ENCODE measurements around the gene CRYBG2. TPM values are rescaled to one million over a fixed set of nuclear protein-coding genes. Genes with fewer than 3 reads are reported as not detected.
A peak's percentile ranks its signal among the peaks of the same experiment; 100 is the strongest.
"Not testable (repeated sequence)": the region's sequence is repeated elsewhere in the genome, so short reads cannot be mapped to it uniquely, and the experiment has no call there.

CRYBG2 gene
- total RNA-seq, 4 donors from 2014 or later: 0.35 to 2.7 (median 0.50) TPM

GRCh38 chr1:26315874-26316850 lies 37.8 kb downstream of the CRYBG2 start:
- Histone ChIP-seq H3K27me3 (peaks cover 23% of the 10 kb centered on the region), H3K9me3 (no peaks in the 10 kb centered on the region), H3K4me1 (peaks cover 0 to 4% (median 3%) of the 10 kb centered on the region in 3 donors), H3K4me3 (no peak overlapping the region), H3K36me3 (no peaks in the 10 kb centered on the region), H3K27ac (no peak overlapping the region)
- ATAC-seq: no peak
- TF ChIP-seq CTCF (IDR thresholded peaks at IDR 0.05) (no peak), POLR2A (IDR thresholded peaks at IDR 0.05) (no peak), EP300 (IDR thresholded peaks at IDR 0.05) (no peak), POLR2AphosphoS5 (IDR thresholded peaks at IDR 0.05) (no peak)
- 73 to 90% methylated on average over 1 to 5 of the region's 8 CpGs for WGBS, 2 donors (ENCODE audit: low coverage in 1 of 2)

GRCh38 chr1:26314501-26314900 lies 39.4 kb downstream of the CRYBG2 start:
- TF ChIP-seq CTCF (IDR thresholded peaks at IDR 0.05) (no peak), POLR2A (IDR thresholded peaks at IDR 0.05) (no peak), EP300 (IDR thresholded peaks at IDR 0.05) (no peak), POLR2AphosphoS5 (IDR thresholded peaks at IDR 0.05) (no peak)
- ATAC-seq: no peak
- H3K27me3 ChIP-seq: peaks cover 9% of the 10 kb centered on the region
- WGBS, 2 donors (ENCODE audit: low coverage in 1 of 2): 78 to 83% methylated on average over 5 of the region's 5 CpGs
- H3K36me3 ChIP-seq: no peaks in the 10 kb centered on the region
- no peaks in the 10 kb centered on the region for H3K4me1 ChIP-seq
- no peak overlapping the region for H3K4me3 ChIP-seq
- no peak overlapping the region for H3K27ac ChIP-seq
- H3K9me3 ChIP-seq: no peaks in the 10 kb centered on the region

- H3K4me1 ChIP-seq: peaks cover 0 to 18% (median 6%) of the 10 kb centered on the region in 3 donors
- not testable (repeated sequence) for H3K9me3 ChIP-seq, ATAC-seq, H3K4me3 ChIP-seq, H3K27me3 ChIP-seq, H3K36me3 ChIP-seq, H3K27ac ChIP-seq
- WGBS, 2 donors (ENCODE audit: low coverage in 1 of 2): 60 to 76% methylated on average over 6 to 7 of the region's 21 CpGs
Observed at GRCh38 chr1:26307966-26308899, 45.7 kb downstream of the CRYBG2 start.

- H3K27ac ChIP-seq: peak overlapping the region in 2 of 4 donors; percentile 52 to 65
- H3K4me3 ChIP-seq: no peak overlapping the region
- H3K9me3 ChIP-seq: no peaks in the 10 kb centered on the region
- H3K27me3 ChIP-seq: peaks cover 3% of the 10 kb centered on the region
- TF ChIP-seq CTCF (IDR thresholded peaks at IDR 0.05) (no peak), POLR2A (IDR thresholded peaks at IDR 0.05) (no peak), POLR2AphosphoS5 (IDR thresholded peaks at IDR 0.05) (no peak), EP300 (IDR thresholded peaks at IDR 0.05) (no peak)
- H3K36me3 ChIP-seq: no peaks in the 10 kb centered on the region
- ATAC-seq: no peak
- 40 to 47% methylated on average over 4 to 5 of the region's 6 CpGs for WGBS, 2 donors (ENCODE audit: low coverage in 1 of 2)
- H3K4me1 ChIP-seq: peaks cover 0 to 18% (median 6%) of the 10 kb centered on the region in 3 donors
Observed at GRCh38 chr1:26307363-26307781, 46.6 kb downstream of the CRYBG2 start.

All from gastroesophageal sphincter (tissue), 4 donors.